Measurements from ENCODE around the gene INPP5A. TPM values are rescaled to one million over a fixed set of nuclear protein-coding genes. Genes with fewer than 3 reads are reported as not detected.

Gene INPP5A
- total RNA-seq, 1 experiment from 2014 or later, result 44.5 TPM

DNA sequence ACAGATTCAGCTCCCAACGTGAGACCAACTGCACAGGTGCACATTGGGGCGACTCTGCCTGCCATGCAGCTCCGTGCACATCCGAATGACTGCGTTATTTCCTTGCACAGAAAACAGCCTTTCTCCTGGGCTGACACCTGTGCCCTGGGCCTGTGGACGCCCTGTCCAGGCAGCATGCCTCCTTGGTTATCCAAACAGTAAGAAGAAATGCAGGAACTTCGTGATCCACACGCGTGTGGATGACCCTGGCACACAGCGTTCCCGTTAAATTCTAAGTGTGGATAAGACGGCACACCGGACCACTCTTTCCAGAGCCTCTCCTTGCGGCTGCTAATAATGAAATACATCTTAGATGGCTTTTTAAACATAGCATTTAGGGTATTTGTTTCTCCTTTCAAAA lies 208.8 kb downstream of the INPP5A start:
- POLR2A ChIA-PET, result no interaction called here
- Mint-ChIP-seq H3K36me3 (ENCODE audit: insufficient read depth, unreplicated experiment) (peaks cover 6% of the 10 kb centered on the region), H3K27me3 (ENCODE audit: insufficient read depth, unreplicated experiment) (no peaks in the 10 kb centered on the region), H3K4me3 (ENCODE audit: unreplicated experiment) (no peak overlapping the region), H3K4me1 (ENCODE audit: low read depth, unreplicated experiment) (no peaks in the 10 kb centered on the region), H3K27ac (ENCODE audit: unreplicated experiment) (no peak overlapping the region), H3K9me3 (ENCODE audit: unreplicated experiment) (no peaks in the 10 kb centered on the region)
- no TSS peak for BruUV-seq (replicated peaks)
- Histone ChIP-seq H3K36me3 (ENCODE audit: control insufficient read depth, insufficient read depth, low read length) (no peaks in the 10 kb centered on the region), H3K27me3 (replicated peaks; ENCODE audit: control insufficient read depth, insufficient read depth, low read length) (no peaks in the 10 kb centered on the region), H3K4me1 (no peaks in the 10 kb centered on the region), H3K4me3 (ENCODE audit: low read depth, low read length) (no peak overlapping the region), H3K9me3 (no peaks in the 10 kb centered on the region)
- TF ChIP-seq, protein P1, sequence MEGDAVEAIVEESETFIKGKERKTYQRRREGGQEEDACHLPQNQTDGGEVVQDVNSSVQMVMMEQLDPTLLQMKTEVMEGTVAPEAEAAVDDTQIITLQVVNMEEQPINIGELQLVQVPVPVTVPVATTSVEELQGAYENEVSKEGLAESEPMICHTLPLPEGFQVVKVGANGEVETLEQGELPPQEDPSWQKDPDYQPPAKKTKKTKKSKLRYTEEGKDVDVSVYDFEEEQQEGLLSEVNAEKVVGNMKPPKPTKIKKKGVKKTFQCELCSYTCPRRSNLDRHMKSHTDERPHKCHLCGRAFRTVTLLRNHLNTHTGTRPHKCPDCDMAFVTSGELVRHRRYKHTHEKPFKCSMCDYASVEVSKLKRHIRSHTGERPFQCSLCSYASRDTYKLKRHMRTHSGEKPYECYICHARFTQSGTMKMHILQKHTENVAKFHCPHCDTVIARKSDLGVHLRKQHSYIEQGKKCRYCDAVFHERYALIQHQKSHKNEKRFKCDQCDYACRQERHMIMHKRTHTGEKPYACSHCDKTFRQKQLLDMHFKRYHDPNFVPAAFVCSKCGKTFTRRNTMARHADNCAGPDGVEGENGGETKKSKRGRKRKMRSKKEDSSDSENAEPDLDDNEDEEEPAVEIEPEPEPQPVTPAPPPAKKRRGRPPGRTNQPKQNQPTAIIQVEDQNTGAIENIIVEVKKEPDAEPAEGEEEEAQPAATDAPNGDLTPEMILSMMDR (IDR thresholded peaks at IDR 0.05; ENCODE audit: insufficient read depth in 1 of 2, low read depth in 1 of 2, low read length in 1 of 2, severe bottlenecking in 1 of 2, unreplicated experiment in 1 of 2), result no peak
- no peak for DNase-seq
- intact Hi-C loops (cut with micrococcal nuclease; ENCODE audit: unreplicated experiment), result no loop called here
- CTCF ChIA-PET, result no interaction called here

DNA sequence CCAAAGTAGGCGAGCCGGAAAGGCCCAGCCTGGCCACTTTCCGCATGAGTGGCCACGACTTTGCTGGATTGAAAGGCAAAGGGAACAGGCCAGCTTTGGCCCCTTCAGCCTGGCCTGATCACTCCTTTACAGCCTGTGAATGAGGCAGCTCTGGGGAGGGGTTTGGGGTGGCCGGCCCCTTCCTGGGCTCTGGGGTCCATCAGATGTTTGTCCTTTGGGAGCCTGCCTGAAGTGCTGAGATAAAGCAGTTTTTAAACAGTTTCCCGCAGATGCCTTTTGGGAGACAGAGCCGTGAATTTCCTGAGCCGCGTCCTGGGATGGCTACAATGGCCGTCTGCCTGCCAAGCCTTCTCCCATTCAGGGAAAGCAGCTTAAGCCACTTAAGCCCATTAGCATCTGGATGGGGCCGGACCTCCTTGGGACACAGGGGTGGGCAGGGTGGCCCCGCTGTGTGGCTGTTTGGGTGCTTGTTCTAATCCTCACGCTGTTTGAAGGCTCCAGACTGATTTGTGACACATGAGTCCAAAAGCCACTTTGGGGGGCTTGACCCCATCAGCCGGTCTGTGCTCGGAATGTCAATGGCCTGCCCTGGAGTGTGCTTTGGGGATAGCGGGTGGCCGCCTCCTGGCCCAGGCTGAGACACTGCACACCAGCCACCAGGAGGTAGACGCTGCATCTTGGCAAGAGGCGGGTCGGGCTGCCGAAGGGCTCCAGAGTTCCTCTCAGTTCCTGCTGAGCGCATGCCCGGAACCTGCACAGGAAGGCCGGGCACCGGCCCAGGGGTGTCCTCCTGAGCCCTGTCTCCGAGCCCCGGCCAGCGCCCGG lies 209.4 kb downstream of the INPP5A start:
- TF ChIP-seq, protein P1 (IDR thresholded peaks at IDR 0.05; ENCODE audit: insufficient read depth in 1 of 2, low read depth in 1 of 2, low read length in 1 of 2, severe bottlenecking in 1 of 2, unreplicated experiment in 1 of 2), result no peak
- no peak for DNase-seq
- H3K27ac Mint-ChIP-seq (ENCODE audit: unreplicated experiment), result no peak overlapping the region
- ChIA-PET CTCF (no interaction called here), POLR2A (no interaction called here)
- H3K9me3 ChIP-seq, result no peaks in the 10 kb centered on the region
- no peak overlapping the region for H3K4me3 ChIP-seq (ENCODE audit: low read depth, low read length)
- H3K4me3 Mint-ChIP-seq (ENCODE audit: unreplicated experiment), result no peak overlapping the region
- H3K27me3 Mint-ChIP-seq (ENCODE audit: insufficient read depth, unreplicated experiment), result no peaks in the 10 kb centered on the region
- H3K4me1 ChIP-seq, result no peaks in the 10 kb centered on the region
- H3K9me3 Mint-ChIP-seq (ENCODE audit: unreplicated experiment), result no peaks in the 10 kb centered on the region
- intact Hi-C loops (cut with micrococcal nuclease; ENCODE audit: unreplicated experiment), result no loop called here
- H3K36me3 Mint-ChIP-seq (ENCODE audit: insufficient read depth, unreplicated experiment), result peaks cover 6% of the 10 kb centered on the region
- BruUV-seq (replicated peaks), result no TSS peak
- H3K36me3 ChIP-seq (ENCODE audit: control insufficient read depth, insufficient read depth, low read length), result no peaks in the 10 kb centered on the region
- H3K4me1 Mint-ChIP-seq (ENCODE audit: low read depth, unreplicated experiment), result no peaks in the 10 kb centered on the region
- H3K27me3 ChIP-seq (replicated peaks; ENCODE audit: control insufficient read depth, insufficient read depth, low read length), result no peaks in the 10 kb centered on the region

DNA sequence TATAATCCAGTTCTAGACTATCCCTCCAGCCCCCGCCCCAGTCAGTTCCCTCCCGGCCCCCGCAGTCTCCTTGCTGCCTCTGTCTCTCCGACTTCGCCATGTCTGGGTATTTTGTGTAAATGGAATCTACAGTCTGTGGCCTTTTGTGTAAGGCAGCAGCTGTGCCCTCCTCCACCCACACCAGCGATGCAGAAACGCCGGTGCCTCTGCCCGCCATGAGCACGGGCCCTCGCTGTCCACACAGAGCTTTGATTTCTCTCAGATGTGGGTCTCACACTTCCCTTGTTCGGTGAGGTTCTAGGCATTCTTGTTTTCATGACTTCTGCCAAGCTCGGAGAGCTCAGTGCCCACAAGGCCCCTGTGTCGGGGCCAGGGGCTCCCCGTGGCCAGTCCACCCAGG lies 210.5 kb downstream of the INPP5A start:
- TF ChIP-seq, protein P1 (IDR thresholded peaks at IDR 0.05; ENCODE audit: insufficient read depth in 1 of 2, low read depth in 1 of 2, low read length in 1 of 2, severe bottlenecking in 1 of 2, unreplicated experiment in 1 of 2), result no peak

More for the DNA sequence above, 210.5 kb downstream of the INPP5A start:
- H3K4me1 Mint-ChIP-seq (ENCODE audit: low read depth, unreplicated experiment), result no peaks in the 10 kb centered on the region
- no peaks in the 10 kb centered on the region for H3K9me3 Mint-ChIP-seq (ENCODE audit: unreplicated experiment)
- peaks cover 6% of the 10 kb centered on the region for H3K36me3 Mint-ChIP-seq (ENCODE audit: insufficient read depth, unreplicated experiment)
- no peaks in the 10 kb centered on the region for H3K27me3 Mint-ChIP-seq (ENCODE audit: insufficient read depth, unreplicated experiment)
- Histone ChIP-seq H3K9me3 (no peaks in the 10 kb centered on the region), H3K27me3 (replicated peaks; ENCODE audit: control insufficient read depth, insufficient read depth, low read length) (no peaks in the 10 kb centered on the region), H3K4me3 (ENCODE audit: low read depth, low read length) (no peak overlapping the region), H3K36me3 (ENCODE audit: control insufficient read depth, insufficient read depth, low read length) (0 out of 2 replicates have a peak, but pooled peaks cover 2% of the 10 kb centered on the region), H3K4me1 (no peaks in the 10 kb centered on the region)
- intact Hi-C loops (cut with micrococcal nuclease; ENCODE audit: unreplicated experiment), result no loop called here
- POLR2A ChIA-PET, result no interaction called here
- CTCF ChIA-PET, result no interaction called here
- no peak for DNase-seq
- no peak overlapping the region for H3K4me3 Mint-ChIP-seq (ENCODE audit: unreplicated experiment)
- no peak overlapping the region for H3K27ac Mint-ChIP-seq (ENCODE audit: unreplicated experiment)
- no TSS peak for BruUV-seq (replicated peaks)
